Neural progenitor cell (in vitro differentiated cells): Measurements from ENCODE around the gene CD248. TPM values are rescaled to one million over a fixed set of nuclear protein-coding genes. Genes with fewer than 3 reads are reported as not detected.

Experiments
- DNase-seq: peaks from one replicate; pipeline ENCODE4 v3.0.0-alpha.2; 2016; ENCODE audit warnings: low spot score
- H2AFZ ChIP-seq: fragments of 200-600 bp; sonication (generic); replicated peaks from 2 replicates; pipeline ENCODE4 v1.6.1; 2016; ENCODE audit warnings: antibody characterized with exemption
- H3F3A ChIP-seq: fragments of 200-600 bp; sonication (generic); 2 replicates; pipeline ENCODE4 v1.6.1; 2016; ENCODE audit warnings: antibody characterized with exemption, low read depth
- H3K27ac ChIP-seq: fragments of 200-600 bp; sonication (generic); 2 replicates; pipeline ENCODE4 v1.5.1; 2016; ENCODE audit warnings: mild to moderate bottlenecking
- H3K27me3 ChIP-seq: fragments of 200-600 bp; sonication (generic); 2 replicates; pipeline ENCODE4 v1.6.1; 2016; ENCODE audit warnings: mild to moderate bottlenecking, moderate library complexity
- H3K36me3 ChIP-seq: fragments of 200-600 bp; sonication (generic); 2 replicates; pipeline ENCODE4 v1.5.1; 2016
- H3K4me1 ChIP-seq: fragments of 200-600 bp; sonication (generic); 2 replicates; pipeline ENCODE4 v1.6.1; 2016; ENCODE audit warnings: mixed run types
- H3K4me2 ChIP-seq: fragments of 200-600 bp; sonication (generic); 2 replicates; pipeline ENCODE4 v1.6.1; 2016
- H3K4me3 ChIP-seq: fragments of 200-600 bp; sonication (generic); 2 replicates; pipeline ENCODE4 v1.5.1; 2016
- H3K79me2 ChIP-seq: fragments of 200-600 bp; sonication (generic); 2 replicates; pipeline ENCODE4 v1.6.1; 2016; ENCODE audit warnings: low read depth
- H3K9ac ChIP-seq: fragments of 200-600 bp; sonication (generic); 2 replicates; pipeline ENCODE4 v1.6.1; 2016
- H3K9me3 ChIP-seq: fragments of 200-600 bp; sonication (generic); 2 replicates; pipeline ENCODE4 v1.5.1; 2016; ENCODE audit warnings: low read depth
- H4K20me1 ChIP-seq: fragments of 200-600 bp; sonication (generic); 2 replicates; pipeline ENCODE4 v1.6.1; 2016; ENCODE audit warnings: low read depth
- H3K27ac Mint-ChIP-seq: 3 replicates; pipeline ENCODE4 v1.8.0; 2021; ENCODE audit warnings: mixed read lengths
- H3K27me3 Mint-ChIP-seq: 2 replicates; pipeline ENCODE4 v1.8.0; 2022; ENCODE audit warnings: low read depth, mild to moderate bottlenecking, inconsistent platforms, moderate library complexity, mixed read lengths; ENCODE audit not compliant: insufficient read depth
- H3K36me3 Mint-ChIP-seq: 3 replicates; pipeline ENCODE4 v1.8.0; 2021; ENCODE audit warnings: mixed read lengths
- H3K4me1 Mint-ChIP-seq: 3 replicates; pipeline ENCODE4 v1.8.0; 2021; ENCODE audit warnings: mixed read lengths
- H3K4me3 Mint-ChIP-seq: 3 replicates; pipeline ENCODE4 v1.8.0; 2021; ENCODE audit warnings: mild to moderate bottlenecking, moderate library complexity, mixed read lengths
- H3K9me3 Mint-ChIP-seq: 3 replicates; pipeline ENCODE4 v1.8.0; 2020; ENCODE audit warnings: mixed read lengths
- EZH2 ChIP-seq: fragments of 200-600 bp; sonication (generic); IDR thresholded peaks from 2 replicates; pipeline ENCODE4 v1.6.1; 2017; ENCODE audit warnings: antibody characterized with exemption, mild to moderate bottlenecking, moderate library complexity
- EZH2phosphoT487 ChIP-seq: fragments of 200-600 bp; sonication (generic); IDR thresholded peaks from 2 replicates; pipeline ENCODE4 v1.6.1; 2017; ENCODE audit warnings: antibody characterized with exemption
- total RNA-seq: library from RNA; depleted of rRNA; stranded (reverse); fragments of >200 nt; gene quantifications from 2 replicates; pipeline ENCODE4 v1.2.3, GENCODE V29; 2015; ENCODE audit warnings: low replicate concordance
- TF ChIP-seq, protein P1 (sequence below): fragments of 200-600 bp; sonication (generic); IDR thresholded peaks from 2 replicates; pipeline ENCODE4 v1.5.1; 2017; ENCODE audit warnings: antibody characterized with exemption, mild to moderate bottlenecking

The CD248 gene
- total RNA-seq, 1 donor from 2014 or later: 0.62 TPM

DNA sequence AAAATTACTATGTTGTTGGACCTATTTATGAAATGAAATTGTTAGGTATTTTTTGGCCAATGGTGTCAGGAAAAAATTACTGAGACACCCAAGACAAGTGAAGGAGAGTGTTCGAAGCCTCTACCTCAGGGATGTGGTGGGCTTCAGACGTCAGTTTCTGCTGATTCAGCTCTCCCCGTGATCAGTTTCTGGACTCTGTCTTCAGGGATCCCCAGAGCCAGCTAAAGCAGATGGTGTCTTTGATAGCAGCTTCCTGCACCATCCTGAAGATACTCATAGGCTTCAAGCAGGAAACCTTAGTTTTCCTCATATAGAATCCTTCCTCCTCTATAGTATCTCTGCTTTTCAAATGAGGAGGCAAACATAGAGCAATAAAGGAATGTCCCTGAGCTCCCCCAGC, 7.4 kb downstream of the CD248 start:
- Mint-ChIP-seq H3K4me3 (peak overlapping the region; percentile 30), H3K27ac (no peak overlapping the region), H3K9me3 (no peaks in the 10 kb centered on the region), H3K4me1 (peaks cover 13% of the 10 kb centered on the region), H3K36me3 (no peaks in the 10 kb centered on the region), H3K27me3 (peaks cover 10% of the 10 kb centered on the region)
- Histone ChIP-seq H3K4me2 (no peak overlapping the region), H3K27me3 (peaks cover 22% of the 10 kb centered on the region), H3K4me3 (no peak overlapping the region), H3K9ac (no peak overlapping the region), H3F3A (peaks cover 34% of the 10 kb centered on the region), H4K20me1 (no peaks in the 10 kb centered on the region), H2AFZ (no peak overlapping the region), H3K79me2 (no peaks in the 10 kb centered on the region), H3K9me3 (no peaks in the 10 kb centered on the region), H3K27ac (no peak overlapping the region), H3K36me3 (no peaks in the 10 kb centered on the region), H3K4me1 (peaks cover 9% of the 10 kb centered on the region)
- no peak for DNase-seq
- TF ChIP-seq EZH2: no peak
- TF ChIP-seq, protein P1, sequence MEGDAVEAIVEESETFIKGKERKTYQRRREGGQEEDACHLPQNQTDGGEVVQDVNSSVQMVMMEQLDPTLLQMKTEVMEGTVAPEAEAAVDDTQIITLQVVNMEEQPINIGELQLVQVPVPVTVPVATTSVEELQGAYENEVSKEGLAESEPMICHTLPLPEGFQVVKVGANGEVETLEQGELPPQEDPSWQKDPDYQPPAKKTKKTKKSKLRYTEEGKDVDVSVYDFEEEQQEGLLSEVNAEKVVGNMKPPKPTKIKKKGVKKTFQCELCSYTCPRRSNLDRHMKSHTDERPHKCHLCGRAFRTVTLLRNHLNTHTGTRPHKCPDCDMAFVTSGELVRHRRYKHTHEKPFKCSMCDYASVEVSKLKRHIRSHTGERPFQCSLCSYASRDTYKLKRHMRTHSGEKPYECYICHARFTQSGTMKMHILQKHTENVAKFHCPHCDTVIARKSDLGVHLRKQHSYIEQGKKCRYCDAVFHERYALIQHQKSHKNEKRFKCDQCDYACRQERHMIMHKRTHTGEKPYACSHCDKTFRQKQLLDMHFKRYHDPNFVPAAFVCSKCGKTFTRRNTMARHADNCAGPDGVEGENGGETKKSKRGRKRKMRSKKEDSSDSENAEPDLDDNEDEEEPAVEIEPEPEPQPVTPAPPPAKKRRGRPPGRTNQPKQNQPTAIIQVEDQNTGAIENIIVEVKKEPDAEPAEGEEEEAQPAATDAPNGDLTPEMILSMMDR: no peak
- no peak for TF ChIP-seq EZH2phosphoT487

DNA sequence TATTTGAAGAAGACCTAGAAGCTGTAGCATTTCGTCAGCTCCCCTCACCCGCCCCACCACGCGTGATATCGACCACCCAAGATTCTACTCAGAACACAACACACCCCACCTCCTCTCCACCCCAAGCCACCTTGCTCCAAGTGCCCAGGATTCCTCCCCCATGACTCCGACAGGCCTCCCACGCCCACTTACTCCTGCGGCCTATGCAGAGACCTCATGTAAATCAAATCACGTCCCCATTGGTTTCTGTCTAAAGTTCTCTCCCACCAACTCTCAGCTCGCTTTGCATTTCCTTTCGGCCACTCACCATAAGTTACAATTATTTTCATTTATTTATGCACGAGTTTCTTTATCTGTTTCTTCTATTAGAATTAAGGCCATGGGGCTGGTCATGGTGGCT, 14.2 kb downstream of the CD248 start:
- peaks cover 20% of the 10 kb centered on the region for H3K27me3 Mint-ChIP-seq
- Histone ChIP-seq H3K27ac (no peak overlapping the region), H3K9ac (no peak overlapping the region), H3K79me2 (no peaks in the 10 kb centered on the region), H2AFZ (no peak overlapping the region), H3K36me3 (no peaks in the 10 kb centered on the region), H3K27me3 (peaks cover 7% of the 10 kb centered on the region), H3F3A (peaks cover 1% of the 10 kb centered on the region), H3K4me3 (no peak overlapping the region), H3K4me2 (no peak overlapping the region), H4K20me1 (no peaks in the 10 kb centered on the region), H3K9me3 (no peaks in the 10 kb centered on the region), H3K4me1 (no peaks in the 10 kb centered on the region)
- H3K4me3 Mint-ChIP-seq: no peak overlapping the region
- peaks cover 3% of the 10 kb centered on the region for H3K4me1 Mint-ChIP-seq
- no peak for TF ChIP-seq EZH2phosphoT487
- no peak for TF ChIP-seq EZH2
- TF ChIP-seq, protein P1: no peak
- H3K9me3 Mint-ChIP-seq: no peaks in the 10 kb centered on the region
- no peaks in the 10 kb centered on the region for H3K36me3 Mint-ChIP-seq
- H3K27ac Mint-ChIP-seq: peak overlapping the region; percentile 29
- no peak for DNase-seq

DNA sequence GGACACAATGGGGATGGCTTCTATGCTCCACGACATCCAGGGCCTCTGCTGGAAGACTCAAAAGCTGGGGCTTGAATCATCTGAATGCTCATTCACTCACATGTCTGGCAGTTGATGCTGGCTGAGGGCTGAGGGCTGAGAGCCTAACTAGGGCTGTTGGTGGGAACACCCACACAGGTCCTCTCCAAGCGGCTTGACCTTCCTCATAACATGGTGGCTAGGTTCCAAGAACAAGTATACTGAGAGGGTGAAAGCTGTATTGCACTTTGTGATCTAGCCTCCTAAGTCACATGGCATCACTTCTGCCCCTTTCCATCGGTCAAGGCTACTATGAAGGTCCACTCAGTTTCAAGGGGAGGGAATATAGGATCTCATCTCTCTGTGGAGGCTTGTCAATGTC, 17.7 kb downstream of the CD248 start:
- Histone ChIP-seq H2AFZ (no peak overlapping the region), H3K9ac (no peak overlapping the region), H4K20me1 (no peaks in the 10 kb centered on the region), H3F3A (peaks cover 6% of the 10 kb centered on the region), H3K4me3 (no peak overlapping the region), H3K36me3 (no peaks in the 10 kb centered on the region), H3K9me3 (no peaks in the 10 kb centered on the region), H3K27me3 (peaks cover 3% of the 10 kb centered on the region), H3K4me2 (no peak overlapping the region), H3K79me2 (no peaks in the 10 kb centered on the region), H3K27ac (no peak overlapping the region), H3K4me1 (no peaks in the 10 kb centered on the region)
- TF ChIP-seq EZH2 (no peak), EZH2phosphoT487 (no peak)
- TF ChIP-seq, protein P1: no peak
- Mint-ChIP-seq H3K9me3 (no peaks in the 10 kb centered on the region), H3K27ac (no peak overlapping the region), H3K4me1 (peaks cover 14% of the 10 kb centered on the region), H3K4me3 (peak overlapping the region; percentile 21), H3K36me3 (no peaks in the 10 kb centered on the region), H3K27me3 (peaks cover 20% of the 10 kb centered on the region)
- DNase-seq: no peak
